ENCODE results near the gene CEP120.

Gene CEP120

DNA sequence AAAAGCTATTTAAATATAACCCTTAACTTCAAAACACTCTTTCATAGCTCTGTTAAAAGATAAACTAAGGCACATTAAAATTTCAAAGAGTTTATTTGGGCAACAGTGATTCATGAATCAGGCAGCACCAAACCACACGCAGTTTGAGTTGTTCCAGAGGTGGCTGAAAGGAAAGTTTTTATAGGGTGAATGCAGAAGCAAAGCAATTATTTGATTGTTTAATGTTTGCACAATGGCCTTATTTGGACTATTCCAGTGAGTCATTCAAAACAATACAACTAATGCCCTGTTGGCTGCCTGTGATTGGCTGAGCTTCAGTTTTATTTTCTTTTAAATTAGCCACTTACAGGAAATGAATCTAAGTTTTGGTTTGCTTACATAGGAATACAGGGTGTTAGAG lies 125.3 kb downstream of the CEP120 start:
- no peak for DNase-seq

DNA sequence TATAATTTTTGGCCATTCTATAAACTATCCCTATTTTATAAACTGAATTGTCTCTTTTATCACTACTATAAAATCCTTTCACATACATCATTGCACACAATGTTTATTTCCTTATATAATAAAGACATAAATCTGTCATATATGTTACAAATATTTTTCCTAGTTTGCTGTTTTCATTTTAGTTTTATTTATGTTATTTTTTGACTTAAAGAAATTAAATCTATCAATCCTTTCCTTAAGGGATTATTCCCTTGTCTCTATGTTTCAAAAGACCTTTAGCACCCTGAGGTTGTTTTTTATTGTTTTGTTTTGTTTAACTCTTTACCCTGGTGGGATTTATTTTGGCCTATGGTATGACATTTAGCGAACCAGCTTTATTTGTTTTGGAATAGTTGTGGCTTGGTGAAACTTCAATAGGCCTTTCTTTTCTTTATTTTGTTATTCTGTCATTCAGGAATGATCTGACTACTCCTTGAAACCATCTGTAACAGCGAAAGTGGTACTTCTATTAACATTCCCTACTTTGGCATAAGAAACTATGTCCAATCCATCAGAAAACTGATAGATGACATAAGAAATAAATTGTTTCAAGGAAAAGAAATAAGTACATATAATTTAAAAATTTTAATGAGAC lies 125.9 kb downstream of the CEP120 start:
- no peak for DNase-seq
